Mesendoderm (in vitro differentiated cells): ENCODE measurements around the gene ZNF831.

Source experiments
- DNase-seq: peaks from one replicate; pipeline ENCODE4 v3.0.0; 2013
- H2AK5ac ChIP-seq: 2 replicates; pipeline ENCODE4 v1.6.1; 2013; ENCODE audit warnings: low read length, inconsistent platforms
- H2BK120ac ChIP-seq: 2 replicates; pipeline ENCODE4 v1.6.1; 2013; ENCODE audit warnings: low read depth, mild to moderate bottlenecking, low read length, moderate library complexity, mixed read lengths
- H2BK15ac ChIP-seq: replicated peaks from 2 replicates; pipeline ENCODE4 v1.6.1; 2013; ENCODE audit warnings: low read depth, mild to moderate bottlenecking, moderate library complexity
- H2BK5ac ChIP-seq: 2 replicates; pipeline ENCODE4 v1.6.1; 2013; ENCODE audit warnings: low read length, inconsistent platforms
- H3K18ac ChIP-seq: 2 replicates; pipeline ENCODE4 v1.6.1; 2013; ENCODE audit warnings: mild to moderate bottlenecking, low read length, mixed read lengths
- H3K23ac ChIP-seq: one replicate; pipeline ENCODE4 v1.6.1; 2013; ENCODE audit warnings: low read length
- H3K27ac ChIP-seq: 2 replicates; pipeline ENCODE4 v1.5.1; 2013; ENCODE audit warnings: low read depth, mild to moderate bottlenecking, inconsistent platforms, low read length, moderate library complexity
- H3K27me3 ChIP-seq: 2 replicates; pipeline ENCODE4 v1.6.1; 2013; ENCODE audit warnings: low read length, control low read depth, mild to moderate bottlenecking, inconsistent platforms; ENCODE audit not compliant: insufficient read depth, poor library complexity
- H3K36me3 ChIP-seq: 2 replicates; pipeline ENCODE4 v1.6.1; 2013; ENCODE audit warnings: low read length, inconsistent platforms; ENCODE audit not compliant: control insufficient read depth, insufficient read depth
- H3K4ac ChIP-seq: one replicate; pipeline ENCODE4 v1.6.1; 2013; ENCODE audit warnings: low read depth, mild to moderate bottlenecking, low read length, moderate library complexity
- H3K4me1 ChIP-seq: 2 replicates; pipeline ENCODE4 v1.6.1; 2013; ENCODE audit warnings: low read depth, low read length, inconsistent platforms; ENCODE audit not compliant: control insufficient read depth
- H3K4me2 ChIP-seq: 2 replicates; pipeline ENCODE4 v1.6.1; 2013; ENCODE audit warnings: low read length
- H3K4me3 ChIP-seq: 2 replicates; pipeline ENCODE4 v1.5.1; 2013; ENCODE audit warnings: mild to moderate bottlenecking, low read length
- H3K56ac ChIP-seq: one replicate; pipeline ENCODE4 v1.6.1; 2013; ENCODE audit warnings: low read length
- H3K79me1 ChIP-seq: 2 replicates; pipeline ENCODE4 v1.6.1; 2013; ENCODE audit warnings: low read length, inconsistent platforms
- H3K79me2 ChIP-seq: 2 replicates; pipeline ENCODE4 v1.6.1; 2013; ENCODE audit warnings: mild to moderate bottlenecking, low read length; ENCODE audit not compliant: control insufficient read depth, insufficient read depth
- H3K9ac ChIP-seq: 2 replicates; pipeline ENCODE4 v1.6.1; 2013; ENCODE audit warnings: low read length, inconsistent platforms
- H4K5ac ChIP-seq: one replicate; pipeline ENCODE4 v1.6.1; 2013; ENCODE audit warnings: low read length
- H4K8ac ChIP-seq: one replicate; pipeline ENCODE4 v1.6.1; 2013; ENCODE audit warnings: low read depth, mild to moderate bottlenecking, control low read depth, low read length, moderate library complexity
- WGBS: extraction: QIAGEN DNeasy Blood & Tissue Kit; methylation state at CpG from one replicate; pipeline ENCODE4 v1.1.7; 2013; ENCODE audit warnings: low lambda C conversion rate, missing lambda C conversion rate; ENCODE audit not compliant: insufficient coverage; ENCODE audit errors: extremely low coverage; 5-methylcytosine and 5-hydroxymethylcytosine counted together

Gene ZNF831

DNA sequence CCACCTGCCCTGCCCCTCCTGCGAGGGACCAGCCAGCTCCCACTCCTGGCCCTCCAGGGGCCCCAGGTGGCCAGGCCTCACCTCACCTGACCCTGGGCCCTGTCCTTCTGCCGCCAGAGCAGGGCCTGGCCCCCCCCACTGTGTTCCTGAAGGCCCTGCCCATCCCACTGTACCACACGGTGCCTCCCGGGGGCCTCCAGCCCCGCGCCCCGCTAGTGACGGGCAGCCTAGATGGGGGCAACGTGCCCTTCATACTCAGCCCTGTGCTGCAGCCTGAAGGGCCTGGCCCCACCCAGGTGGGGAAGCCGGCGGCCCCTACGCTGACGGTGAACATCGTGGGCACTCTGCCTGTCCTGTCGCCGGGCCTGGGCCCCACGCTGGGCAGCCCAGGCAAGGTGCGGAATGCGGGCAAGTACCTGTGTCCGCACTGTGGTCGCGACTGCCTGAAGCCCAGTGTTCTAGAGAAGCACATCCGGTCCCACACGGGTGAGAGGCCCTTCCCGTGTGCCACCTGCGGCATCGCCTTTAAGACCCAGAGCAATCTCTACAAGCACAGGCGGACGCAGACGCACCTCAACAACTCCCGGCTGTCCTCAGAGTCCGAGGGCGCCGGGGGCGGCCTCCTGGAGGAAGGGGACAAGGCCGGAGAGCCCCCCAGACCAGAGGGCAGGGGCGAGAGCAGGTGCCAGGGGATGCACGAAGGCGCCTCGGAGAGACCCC lies 27.6 kb downstream of the ZNF831 start:
- Histone ChIP-seq H2BK120ac (no peak overlapping the region), H4K8ac (no peak overlapping the region), H3K36me3 (no peaks in the 10 kb centered on the region), H3K18ac (no peak overlapping the region), H3K23ac (no peak overlapping the region), H3K27me3 (no peaks in the 10 kb centered on the region), H3K4ac (no peak overlapping the region), H3K4me2 (no peak overlapping the region), H2AK5ac (no peak overlapping the region), H3K4me1 (peaks cover 2% of the 10 kb centered on the region), H4K5ac (no peak overlapping the region), H3K9ac (no peak overlapping the region), H3K56ac (no peak overlapping the region), H3K4me3 (no peak overlapping the region), H3K79me2 (no peaks in the 10 kb centered on the region), H2BK5ac (no peak overlapping the region), H3K79me1 (no peaks in the 10 kb centered on the region), H3K27ac (no peak overlapping the region), H2BK15ac (no peak overlapping the region)
- DNase-seq: no peak
- no CpG with 5 or more reads among the region's 40 CpGs for WGBS

DNA sequence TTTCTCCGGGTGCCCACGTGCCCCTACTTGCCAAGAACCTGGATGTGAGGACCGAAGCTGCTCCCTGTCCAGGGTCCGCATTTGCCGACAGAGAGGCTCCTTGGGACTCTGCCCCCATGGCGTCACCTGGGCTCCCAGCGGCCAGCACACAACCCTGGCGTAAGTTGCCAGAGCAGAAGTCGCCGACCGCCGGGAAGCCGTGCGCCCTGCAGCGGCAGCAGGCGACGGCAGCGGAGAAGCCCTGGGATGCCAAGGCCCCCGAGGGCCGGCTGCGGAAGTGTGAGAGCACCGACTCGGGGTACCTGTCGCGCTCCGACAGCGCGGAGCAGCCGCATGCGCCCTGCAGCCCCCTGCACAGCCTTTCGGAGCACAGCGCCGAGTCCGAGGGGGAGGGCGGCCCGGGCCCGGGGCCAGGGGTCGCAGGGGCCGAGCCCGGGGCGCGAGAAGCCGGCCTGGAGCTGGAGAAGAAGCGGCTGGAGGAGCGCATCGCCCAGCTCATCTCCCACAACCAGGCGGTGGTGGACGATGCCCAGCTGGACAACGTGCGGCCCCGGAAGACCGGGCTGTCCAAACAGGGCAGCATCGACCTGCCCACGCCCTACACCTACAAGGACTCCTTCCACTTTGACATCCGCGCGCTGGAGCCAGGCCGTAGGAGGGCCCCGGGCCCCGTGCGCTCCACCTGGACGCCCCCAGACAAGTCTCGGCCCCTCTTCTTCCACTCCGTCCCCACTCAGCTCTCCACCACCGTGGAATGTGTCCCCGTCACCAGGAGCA lies 28.3 kb downstream of the ZNF831 start:
- Histone ChIP-seq H3K4ac (no peak overlapping the region), H3K4me1 (peaks cover under 1% of the 10 kb centered on the region), H2AK5ac (no peak overlapping the region), H3K4me2 (no peak overlapping the region), H3K27ac (no peak overlapping the region), H2BK120ac (no peak overlapping the region), H4K8ac (no peak overlapping the region), H3K9ac (no peak overlapping the region), H3K23ac (no peak overlapping the region), H3K79me1 (no peaks in the 10 kb centered on the region), H3K27me3 (no peaks in the 10 kb centered on the region), H2BK5ac (no peak overlapping the region), H2BK15ac (no peak overlapping the region), H3K36me3 (no peaks in the 10 kb centered on the region), H3K79me2 (no peaks in the 10 kb centered on the region), H3K18ac (no peak overlapping the region), H4K5ac (no peak overlapping the region), H3K4me3 (no peak overlapping the region), H3K56ac (no peak overlapping the region)
- DNase-seq: no peak
- WGBS: no CpG with 5 or more reads among the region's 66 CpGs

DNA sequence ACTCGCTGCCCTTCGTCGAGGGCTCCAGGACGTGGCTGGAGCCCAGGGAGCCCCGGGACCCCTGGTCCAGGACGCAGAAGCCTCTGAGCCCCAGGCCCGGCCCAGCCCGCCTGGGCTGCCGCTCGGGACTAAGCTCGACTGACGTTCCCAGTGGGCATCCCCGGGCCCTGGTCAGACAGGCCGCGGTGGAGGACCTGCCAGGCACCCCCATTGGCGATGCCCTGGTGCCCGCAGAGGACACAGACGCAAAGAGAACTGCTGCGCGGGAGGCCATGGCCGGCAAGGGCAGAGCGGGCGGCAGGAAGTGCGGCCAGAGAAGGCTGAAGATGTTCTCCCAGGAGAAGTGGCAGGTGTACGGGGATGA lies 28.9 kb downstream of the ZNF831 start:
- H3K36me3 ChIP-seq: no peaks in the 10 kb centered on the region
- DNase-seq: no peak
- H3K27me3 ChIP-seq: no peaks in the 10 kb centered on the region
- no peak overlapping the region for H2BK15ac ChIP-seq
- H3K4me2 ChIP-seq: no peak overlapping the region
- H3K27ac ChIP-seq: no peak overlapping the region
- WGBS: no CpG with 5 or more reads among the region's 25 CpGs
- H4K8ac ChIP-seq: no peak overlapping the region
- no peak overlapping the region for H4K5ac ChIP-seq
- no peaks in the 10 kb centered on the region for H3K79me2 ChIP-seq
- H3K79me1 ChIP-seq: no peaks in the 10 kb centered on the region
- no peak overlapping the region for H3K56ac ChIP-seq
- H2BK5ac ChIP-seq: no peak overlapping the region
- no peak overlapping the region for H3K23ac ChIP-seq
- H2BK120ac ChIP-seq: no peak overlapping the region
- H3K4me3 ChIP-seq: no peak overlapping the region
- no peaks in the 10 kb centered on the region for H3K4me1 ChIP-seq
- no peak overlapping the region for H3K4ac ChIP-seq
- H3K18ac ChIP-seq: no peak overlapping the region
- H2AK5ac ChIP-seq: no peak overlapping the region
- no peak overlapping the region for H3K9ac ChIP-seq

DNA sequence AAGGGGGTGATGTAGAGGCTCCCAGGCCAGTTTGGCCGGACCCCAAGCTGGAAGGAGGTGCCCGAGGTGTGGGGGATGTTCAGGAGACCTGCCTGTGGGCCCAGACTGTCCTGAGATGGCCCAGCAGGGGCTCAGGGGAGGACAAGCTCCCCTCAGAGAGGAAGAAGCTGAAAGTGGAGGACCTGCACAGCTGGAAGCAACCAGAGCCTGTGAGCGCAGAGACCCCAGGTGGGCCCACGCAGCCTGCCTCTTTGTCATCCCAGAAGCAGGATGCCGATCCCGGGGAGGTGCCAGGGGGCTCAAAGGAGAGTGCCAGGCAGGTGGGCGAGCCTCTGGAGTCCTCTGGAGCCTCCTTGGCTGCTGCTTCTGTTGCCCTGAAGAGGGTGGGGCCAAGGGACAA lies 29.7 kb downstream of the ZNF831 start:
- H3K36me3 ChIP-seq: no peaks in the 10 kb centered on the region
- no peak overlapping the region for H3K9ac ChIP-seq
- no peak overlapping the region for H3K27ac ChIP-seq
- no peak overlapping the region for H4K5ac ChIP-seq
- no peaks in the 10 kb centered on the region for H3K4me1 ChIP-seq
- DNase-seq: no peak
- no peaks in the 10 kb centered on the region for H3K79me1 ChIP-seq
- no peak overlapping the region for H3K4me3 ChIP-seq
- H2BK15ac ChIP-seq: no peak overlapping the region
- no peak overlapping the region for H3K23ac ChIP-seq
- H2AK5ac ChIP-seq: no peak overlapping the region
- no peak overlapping the region for H3K4me2 ChIP-seq
- H2BK120ac ChIP-seq: no peak overlapping the region
- no peak overlapping the region for H3K4ac ChIP-seq
- no peak overlapping the region for H3K56ac ChIP-seq
- no peaks in the 10 kb centered on the region for H3K79me2 ChIP-seq
- no peak overlapping the region for H4K8ac ChIP-seq
- H3K27me3 ChIP-seq: no peaks in the 10 kb centered on the region
- no peak overlapping the region for H2BK5ac ChIP-seq
- H3K18ac ChIP-seq: no peak overlapping the region
- no CpG with 5 or more reads among the region's 7 CpGs for WGBS

DNA sequence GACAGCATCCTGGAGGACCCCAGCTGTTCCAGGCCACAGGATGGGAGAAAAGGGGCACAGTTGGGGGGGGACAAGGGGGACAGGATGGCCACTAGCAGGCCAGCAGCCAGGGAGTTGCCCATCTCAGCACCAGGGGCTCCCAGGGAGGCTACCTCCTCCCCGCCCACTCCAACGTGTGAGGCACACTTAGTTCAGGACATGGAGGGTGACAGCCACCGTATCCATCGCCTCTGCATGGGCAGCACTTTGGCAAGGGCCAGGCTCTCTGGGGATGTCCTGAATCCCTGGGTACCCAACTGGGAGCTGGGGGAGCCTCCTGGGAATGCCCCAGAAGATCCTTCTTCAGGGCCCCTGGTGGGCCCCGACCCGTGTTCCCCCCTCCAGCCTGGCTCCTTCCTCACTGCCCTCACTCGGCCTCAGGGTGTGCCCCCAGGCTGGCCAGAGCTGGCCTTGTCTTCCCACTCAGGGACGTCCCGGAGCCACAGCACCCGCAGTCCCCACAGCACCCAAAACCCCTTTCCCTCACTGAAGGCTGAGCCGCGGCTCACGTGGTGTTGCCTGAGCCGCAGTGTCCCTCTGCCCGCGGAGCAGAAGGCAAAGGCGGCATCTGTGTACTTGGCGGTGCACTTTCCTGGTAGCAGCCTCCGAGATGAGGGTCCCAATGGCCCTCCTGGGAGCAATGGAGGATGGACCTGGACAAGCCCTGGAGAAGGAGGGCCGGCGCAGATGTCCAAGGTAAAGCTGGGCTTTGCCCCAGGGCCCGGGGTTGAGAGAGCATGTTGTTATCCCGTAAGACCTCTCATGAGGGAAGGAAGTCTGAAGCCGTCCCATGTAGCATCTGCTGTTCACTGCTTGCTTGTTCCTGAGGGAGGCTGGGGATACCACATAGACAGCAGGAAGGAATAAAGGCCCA lies 30.7 kb downstream of the ZNF831 start:
- no peak overlapping the region for H2BK5ac ChIP-seq
- no peak for DNase-seq
- no peak overlapping the region for H2BK15ac ChIP-seq
- H3K36me3 ChIP-seq: no peaks in the 10 kb centered on the region
- H3K27ac ChIP-seq: no peak overlapping the region
- H3K4me3 ChIP-seq: no peak overlapping the region
- no peak overlapping the region for H3K4ac ChIP-seq
- no peak overlapping the region for H3K56ac ChIP-seq
- H3K9ac ChIP-seq: no peak overlapping the region
- no peak overlapping the region for H4K5ac ChIP-seq
- no peak overlapping the region for H4K8ac ChIP-seq
- no peak overlapping the region for H2AK5ac ChIP-seq
- H3K27me3 ChIP-seq: no peaks in the 10 kb centered on the region
- H3K18ac ChIP-seq: no peak overlapping the region
- H3K4me2 ChIP-seq: no peak overlapping the region
- H2BK120ac ChIP-seq: no peak overlapping the region
- no peaks in the 10 kb centered on the region for H3K79me2 ChIP-seq
- H3K79me1 ChIP-seq: no peaks in the 10 kb centered on the region
- H3K4me1 ChIP-seq: no peaks in the 10 kb centered on the region
- WGBS: no CpG with 5 or more reads among the region's 24 CpGs
- H3K23ac ChIP-seq: no peak overlapping the region
